ENCODE data around the gene NUP210L. TPM values are rescaled to one million over a fixed set of nuclear protein-coding genes. Genes with fewer than 3 reads are reported as not detected.

The NUP210L gene
- total RNA-seq, 1 donor from 2014 or later, result not detected

- TF ChIP-seq EZH2 (IDR thresholded peaks at IDR 0.05; ENCODE audit: insufficient read depth, low read length) (no peak), CTCF (IDR thresholded peaks at IDR 0.05; ENCODE audit: insufficient read depth, low read depth, low read length) (no peak)
- Mint-ChIP-seq H3K27me3 (ENCODE audit: low read depth, unreplicated experiment) (peaks cover 8% of the 10 kb centered on the region), H3K4me1 (ENCODE audit: low read depth, unreplicated experiment) (peaks cover 3% of the 10 kb centered on the region), H3K9me3 (ENCODE audit: unreplicated experiment) (peaks cover 2% of the 10 kb centered on the region), H3K36me3 (ENCODE audit: low read depth, unreplicated experiment) (peaks cover 3% of the 10 kb centered on the region), H3K27ac (ENCODE audit: unreplicated experiment) (peak overlapping the region; percentile 56), H3K4me3 (ENCODE audit: unreplicated experiment) (no peak overlapping the region)
- H3K9me3 ChIP-seq (ENCODE audit: insufficient read depth, low read depth, low read length), result no peaks in the 10 kb centered on the region
- peaks cover 14% of the 10 kb centered on the region for H3K27me3 ChIP-seq (ENCODE audit: insufficient read depth, low read length)
- no peak overlapping the region for H3K4me3 ChIP-seq (ENCODE audit: insufficient read depth, low read depth, low read length)
- H4K20me1 ChIP-seq (ENCODE audit: insufficient read depth, low read length), result peaks cover 9% of the 10 kb centered on the region
- FAIRE-seq (no peak), DNase-seq (ENCODE audit: low read depth) (no peak)
- H3K36me3 ChIP-seq (ENCODE audit: insufficient read depth, low read length), result no peaks in the 10 kb centered on the region
- H3K9ac ChIP-seq (ENCODE audit: low read length), result no peak overlapping the region
- H2AFZ ChIP-seq (ENCODE audit: low read depth, low read length), result no peak overlapping the region
- peaks cover 10% of the 10 kb centered on the region for H3K4me1 ChIP-seq (ENCODE audit: insufficient read depth, low read length)
- no peak overlapping the region for H3K27ac ChIP-seq (ENCODE audit: low read depth, low read length)
- H3K4me2 ChIP-seq (ENCODE audit: low read length), result no peak overlapping the region
- peaks cover 11% of the 10 kb centered on the region for H3K79me2 ChIP-seq (ENCODE audit: insufficient read depth, low read length)
Measured at GRCh38 chr1:154186852-154187501, 32.1 kb upstream of the NUP210L start.

GRCh38 chr1:154186177-154186576 lies 31.3 kb upstream of the NUP210L start:
- H3K4me1 ChIP-seq (ENCODE audit: insufficient read depth, low read length), result peaks cover 12% of the 10 kb centered on the region
- Mint-ChIP-seq H3K27me3 (ENCODE audit: low read depth, unreplicated experiment) (peaks cover 4% of the 10 kb centered on the region), H3K9me3 (ENCODE audit: unreplicated experiment) (peaks cover 2% of the 10 kb centered on the region), H3K27ac (ENCODE audit: unreplicated experiment) (peak overlapping the region; percentile 51), H3K36me3 (ENCODE audit: low read depth, unreplicated experiment) (peaks cover 3% of the 10 kb centered on the region), H3K4me1 (ENCODE audit: low read depth, unreplicated experiment) (peaks cover 6% of the 10 kb centered on the region), H3K4me3 (ENCODE audit: unreplicated experiment) (peak overlapping the region; percentile 28)
- H2AFZ ChIP-seq (ENCODE audit: low read depth, low read length), result no peak overlapping the region
- TF ChIP-seq EZH2 (IDR thresholded peaks at IDR 0.05; ENCODE audit: insufficient read depth, low read length), result no peak
- TF ChIP-seq CTCF (IDR thresholded peaks at IDR 0.05; ENCODE audit: insufficient read depth, low read depth, low read length), result peak; percentile 13
- H3K79me2 ChIP-seq (ENCODE audit: insufficient read depth, low read length), result peaks cover 19% of the 10 kb centered on the region
- H3K4me3 ChIP-seq (ENCODE audit: insufficient read depth, low read depth, low read length), result no peak overlapping the region
- no peaks in the 10 kb centered on the region for H3K9me3 ChIP-seq (ENCODE audit: insufficient read depth, low read depth, low read length)
- FAIRE-seq, result no peak
- no peaks in the 10 kb centered on the region for H3K36me3 ChIP-seq (ENCODE audit: insufficient read depth, low read length)
- no peak overlapping the region for H3K9ac ChIP-seq (ENCODE audit: low read length)
- H3K4me2 ChIP-seq (ENCODE audit: low read length), result no peak overlapping the region
- no peak overlapping the region for H3K27ac ChIP-seq (ENCODE audit: low read depth, low read length)
- peaks cover 7% of the 10 kb centered on the region for H3K27me3 ChIP-seq (ENCODE audit: insufficient read depth, low read length)
- H4K20me1 ChIP-seq (ENCODE audit: insufficient read depth, low read length), result peaks cover 17% of the 10 kb centered on the region
- DNase-seq (ENCODE audit: low read depth), result no peak
